Activated CD4-positive, CD25-positive, alpha-beta regulatory T cell treated with anti-CD3 and anti-CD28 coated beads, Interleukin-2, amount 50 U/mL, for 24 hours (primary cell): ENCODE results near the gene ALOX5AP.

ENCODE experiments used
- ATAC-seq, 2 donors: fragments of 150-1000 bp; cut with Tn5 transposase; one replicate each; pipeline ENCODE4 v1.10.0; 2021; ENCODE audit warnings: mild to moderate bottlenecking in 1 of 2, moderate library complexity in 1 of 2

Gene ALOX5AP

DNA sequence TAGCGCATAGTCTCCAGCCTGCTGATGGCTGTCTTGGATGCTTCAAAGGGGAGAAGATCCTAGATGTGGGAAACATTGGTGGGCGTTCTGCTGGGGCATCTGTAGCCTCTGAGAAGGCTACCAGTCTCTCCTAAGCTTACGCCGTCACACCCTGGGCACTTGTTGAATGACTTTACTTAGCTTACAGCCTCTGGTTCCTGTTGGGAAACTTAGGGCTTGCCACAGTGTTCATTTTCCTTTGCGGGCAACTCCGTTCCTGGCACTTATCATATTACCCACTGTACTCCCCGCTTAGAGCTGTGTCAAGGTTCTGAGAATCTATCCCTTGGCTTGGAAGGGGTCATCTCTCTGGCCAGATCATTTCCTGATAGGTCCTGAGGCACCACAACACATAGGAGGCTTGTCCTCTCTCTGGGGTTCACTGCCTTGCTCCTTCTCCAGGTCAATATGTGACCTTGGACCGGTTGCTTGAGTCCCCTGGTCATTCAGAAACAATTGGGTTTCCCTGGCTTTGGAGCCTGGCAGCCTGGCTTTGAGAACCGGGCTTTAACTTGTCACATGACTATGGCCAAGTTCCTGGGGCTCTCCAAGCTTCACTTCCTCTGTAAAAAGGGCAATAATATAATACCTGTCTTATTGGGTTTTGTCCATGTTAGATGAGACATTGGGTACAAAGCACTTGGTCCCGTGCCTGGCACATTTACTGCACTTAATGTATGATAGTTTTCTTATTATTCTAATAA, 20.5 kb upstream of the ALOX5AP start:
- no peak for ATAC-seq

DNA sequence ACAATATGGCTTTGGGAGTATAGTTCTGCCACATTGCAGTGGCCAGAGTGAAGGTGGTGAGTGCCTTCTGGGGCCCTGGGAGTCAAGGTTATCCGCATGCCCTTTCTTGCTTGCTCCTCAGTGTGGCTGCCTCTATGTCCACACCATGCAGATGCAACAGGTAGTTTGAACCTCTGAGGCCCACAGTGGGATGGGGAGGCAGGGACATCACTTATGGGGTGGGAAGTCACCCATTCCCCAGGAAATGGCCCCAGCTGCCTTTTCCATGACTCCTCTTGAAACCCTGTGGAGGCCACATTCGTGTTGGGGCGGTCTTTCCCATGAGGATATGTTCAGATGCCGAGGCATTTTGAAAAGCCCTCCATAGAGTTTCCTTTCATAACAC, 20.0 kb upstream of the ALOX5AP start:
- no peak for ATAC-seq

DNA sequence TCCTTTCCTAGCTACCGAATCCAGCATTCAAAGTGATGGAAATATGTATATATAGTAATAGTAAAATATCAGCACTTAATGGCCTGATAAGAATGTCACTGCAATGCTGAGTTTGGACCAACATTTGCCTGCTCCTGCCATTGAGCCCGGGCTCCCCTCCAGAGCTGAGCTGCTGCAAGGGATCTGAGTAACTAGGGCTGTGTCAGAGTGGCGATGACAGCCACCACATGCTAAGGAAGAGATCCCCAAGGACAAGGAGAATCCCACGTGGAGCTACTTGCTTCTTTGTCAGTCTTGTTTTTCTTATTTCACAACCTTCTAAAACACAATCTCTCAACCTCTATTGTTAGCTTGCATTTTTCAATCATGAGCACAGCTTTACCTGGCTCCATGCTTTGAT, 19.5 kb upstream of the ALOX5AP start:
- no peak for ATAC-seq

DNA sequence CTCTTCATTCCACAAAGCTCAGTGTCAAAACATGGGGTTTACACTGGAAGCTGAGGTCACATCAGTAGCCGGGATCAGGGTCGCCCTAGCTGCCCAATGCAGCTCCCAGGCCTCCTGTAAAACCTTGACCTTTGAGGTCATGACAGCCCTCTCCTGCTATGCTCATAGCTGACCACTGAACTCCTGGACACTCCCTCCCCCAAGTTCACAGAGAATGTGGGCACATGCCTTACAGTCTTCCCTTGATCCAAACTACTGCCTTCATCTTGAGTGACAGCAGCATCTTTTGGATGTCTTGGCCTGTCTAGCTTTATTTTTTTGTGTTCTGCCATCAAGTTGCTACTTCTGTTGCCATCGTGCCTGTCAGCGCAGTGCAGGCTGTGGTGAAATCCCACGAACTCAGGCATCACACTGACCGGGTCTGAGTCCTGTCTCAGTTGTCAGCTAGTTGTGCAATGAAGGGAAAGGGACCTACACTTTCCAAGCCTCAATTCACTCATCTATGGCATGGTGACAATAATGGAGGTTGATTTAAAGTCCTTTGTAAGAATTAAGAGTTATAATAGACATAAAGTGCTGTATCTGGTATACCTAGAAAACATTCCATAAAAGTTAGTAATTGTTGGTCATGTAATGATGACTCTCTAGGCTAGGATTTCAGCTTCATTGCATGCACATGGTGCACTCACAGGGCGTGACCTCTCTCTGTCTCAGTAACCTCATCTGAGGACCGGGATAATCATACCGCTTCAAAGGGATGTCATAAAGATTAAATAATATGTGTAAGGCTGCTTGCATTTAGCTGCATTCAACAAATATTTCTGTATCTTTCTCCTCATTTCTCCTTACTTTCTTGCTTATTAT, 16.4 kb upstream of the ALOX5AP start:
- no peak for ATAC-seq

DNA sequence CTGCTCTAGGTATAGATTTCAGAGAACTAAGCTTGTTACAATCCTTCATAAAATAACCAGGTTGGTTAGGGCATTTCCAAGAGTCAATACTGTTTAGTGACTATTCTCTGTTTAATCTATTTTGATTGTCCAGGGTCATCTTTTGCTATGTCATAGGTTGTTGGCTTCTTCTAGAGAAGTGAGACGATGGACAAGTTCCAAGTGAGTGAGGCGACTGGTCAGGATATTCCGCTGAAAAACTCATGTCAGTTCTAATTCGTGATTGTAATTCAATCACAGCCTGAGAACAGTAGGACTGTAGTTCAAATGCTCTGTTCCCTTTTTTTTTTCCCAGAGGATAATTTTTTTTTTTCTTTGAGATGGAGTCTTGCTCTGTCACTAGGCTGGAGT, 15.8 kb upstream of the ALOX5AP start:
- no peak for ATAC-seq

DNA sequence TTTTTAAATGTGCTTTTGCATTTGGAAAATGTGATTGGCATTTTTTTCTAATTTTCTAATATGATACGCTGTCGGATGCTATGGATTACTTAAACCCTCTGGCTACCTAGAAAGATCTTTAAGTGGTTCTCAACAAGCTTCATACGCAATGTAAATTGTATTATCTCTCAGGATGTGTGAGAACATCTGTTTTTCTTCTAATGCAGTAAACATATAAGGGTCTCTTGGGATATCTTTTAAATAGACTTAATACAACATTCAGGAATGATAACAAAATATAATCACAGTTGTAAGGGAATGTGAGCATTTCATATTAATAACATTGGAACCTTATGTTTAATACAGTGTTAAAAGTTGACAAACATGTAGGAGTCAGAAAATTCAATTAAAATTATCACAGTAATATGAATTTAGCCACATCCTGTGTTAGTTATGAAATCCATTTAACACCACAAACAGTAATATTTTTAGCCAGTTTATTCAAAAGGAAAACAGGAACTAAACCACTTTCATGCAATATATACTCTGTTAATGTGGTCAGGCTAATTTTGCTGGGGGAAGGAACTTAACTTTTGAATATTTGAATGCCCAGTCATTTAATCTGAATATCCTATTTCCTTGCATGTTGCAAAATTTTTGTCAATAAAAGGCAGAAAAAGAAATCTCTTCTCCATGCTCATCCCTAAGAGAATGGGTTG, 15.0 kb upstream of the ALOX5AP start:
- no peak for ATAC-seq

DNA sequence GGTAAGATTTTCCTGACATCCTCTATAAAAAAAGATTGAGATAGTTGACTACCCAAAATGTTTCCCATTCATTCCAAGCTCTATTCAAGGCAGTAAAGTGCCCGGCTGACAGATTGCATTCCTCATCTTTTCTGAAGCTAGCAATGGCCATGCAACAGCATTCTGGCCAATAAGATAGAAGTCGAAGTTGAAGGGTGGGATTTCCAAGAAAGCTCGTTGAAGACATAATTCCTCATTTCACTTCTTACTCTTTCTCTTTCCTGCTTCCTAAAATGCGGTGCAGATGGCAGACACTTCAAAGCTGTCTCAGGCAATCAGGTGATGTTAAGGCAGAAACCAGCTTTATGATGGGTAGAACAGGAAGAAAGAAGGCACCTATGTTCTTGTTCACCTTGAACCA, 13.4 kb upstream of the ALOX5AP start:
- no peak for ATAC-seq

DNA sequence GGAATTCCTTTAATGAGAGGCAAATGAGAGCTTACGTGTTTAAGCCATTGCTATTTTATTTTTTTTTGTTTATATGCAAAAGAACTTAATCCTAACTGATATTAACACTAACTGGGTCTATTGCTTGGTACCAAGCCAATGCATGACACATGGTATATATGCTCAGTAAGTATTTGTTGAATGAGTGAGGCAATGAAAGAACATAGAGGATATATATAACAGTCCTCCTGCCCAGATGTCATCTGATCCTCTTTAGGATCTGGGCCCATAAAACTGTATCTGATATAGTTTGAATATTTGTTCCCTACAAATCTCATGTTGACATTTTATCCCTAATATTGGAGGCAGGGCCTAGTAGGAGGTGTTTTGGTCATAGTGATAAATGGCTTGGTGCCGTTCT, 13.0 kb upstream of the ALOX5AP start:
- no peak for ATAC-seq

DNA sequence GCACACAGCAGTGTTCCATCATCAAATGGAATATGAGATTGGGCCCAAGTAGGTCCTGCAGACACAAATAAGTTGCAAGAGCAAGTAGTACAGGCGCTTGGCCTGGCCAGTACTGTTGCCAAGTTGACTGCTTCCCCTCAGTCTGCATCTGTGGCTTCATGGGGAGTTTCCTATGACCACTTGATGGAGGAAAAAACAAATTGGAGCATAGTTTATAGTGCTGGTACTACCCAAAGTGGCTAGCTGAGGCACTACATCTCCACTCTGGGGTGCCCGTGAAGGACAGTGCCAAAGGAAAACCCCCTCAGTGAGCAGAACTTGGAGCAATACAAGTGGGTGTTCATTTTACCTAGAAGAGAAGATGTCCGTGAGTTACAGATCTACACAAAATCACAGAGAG, 10.6 kb upstream of the ALOX5AP start:
- ATAC-seq: no peak

DNA sequence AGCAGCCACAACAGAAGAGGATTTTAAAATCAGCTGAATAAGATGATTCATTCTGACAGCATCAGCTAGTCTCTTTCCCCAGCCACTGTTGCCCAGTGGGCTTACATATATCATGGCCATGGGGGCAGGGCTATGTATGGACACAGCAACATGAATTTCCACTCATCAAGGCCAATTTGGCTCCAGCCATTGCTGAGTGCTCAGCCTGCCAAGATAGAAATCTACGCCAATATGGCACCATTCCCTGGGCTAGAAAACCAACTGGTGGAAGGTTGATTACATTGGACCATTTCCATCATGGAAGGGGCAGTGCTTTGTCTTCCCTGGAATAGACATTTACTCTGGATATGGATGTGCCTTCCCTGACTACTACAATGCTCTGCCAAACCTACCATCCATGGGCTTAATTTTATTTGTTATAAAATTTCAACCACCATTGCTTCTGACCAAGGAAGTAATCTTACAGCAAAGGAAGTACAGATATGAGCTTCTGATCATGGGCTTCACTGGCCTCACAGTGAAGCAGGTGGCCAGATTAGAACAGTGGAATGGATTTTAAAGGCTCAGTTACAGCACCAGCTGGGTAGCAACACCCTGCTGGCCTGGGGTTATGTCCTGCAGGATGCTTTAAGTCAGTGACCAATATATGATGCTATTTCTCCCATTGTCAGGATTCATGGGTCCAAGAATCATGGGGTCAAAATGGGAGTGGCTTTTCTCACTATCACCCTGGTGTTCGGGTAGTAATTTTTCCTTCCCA, 9.8 kb upstream of the ALOX5AP start:
- ATAC-seq: no peak

DNA sequence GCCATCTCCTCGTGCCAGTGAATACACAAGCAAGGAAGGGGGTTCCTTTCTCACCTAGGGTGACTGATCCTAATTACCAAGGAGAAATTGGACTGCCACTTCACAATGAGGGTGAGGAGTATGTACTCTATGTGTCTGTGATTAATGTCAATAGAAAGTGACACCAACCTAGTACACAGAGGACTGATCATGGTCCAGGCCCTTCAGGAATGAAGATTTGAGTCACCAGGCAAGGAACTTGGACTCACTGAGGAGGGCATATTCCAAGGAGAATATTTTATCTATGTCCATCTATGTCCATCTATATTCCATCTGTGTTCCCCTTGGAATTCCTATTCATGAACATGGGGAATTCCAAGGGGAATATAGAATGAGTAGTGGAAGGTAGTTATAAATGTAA, 9.2 kb upstream of the ALOX5AP start:
- ATAC-seq: no peak

DNA sequence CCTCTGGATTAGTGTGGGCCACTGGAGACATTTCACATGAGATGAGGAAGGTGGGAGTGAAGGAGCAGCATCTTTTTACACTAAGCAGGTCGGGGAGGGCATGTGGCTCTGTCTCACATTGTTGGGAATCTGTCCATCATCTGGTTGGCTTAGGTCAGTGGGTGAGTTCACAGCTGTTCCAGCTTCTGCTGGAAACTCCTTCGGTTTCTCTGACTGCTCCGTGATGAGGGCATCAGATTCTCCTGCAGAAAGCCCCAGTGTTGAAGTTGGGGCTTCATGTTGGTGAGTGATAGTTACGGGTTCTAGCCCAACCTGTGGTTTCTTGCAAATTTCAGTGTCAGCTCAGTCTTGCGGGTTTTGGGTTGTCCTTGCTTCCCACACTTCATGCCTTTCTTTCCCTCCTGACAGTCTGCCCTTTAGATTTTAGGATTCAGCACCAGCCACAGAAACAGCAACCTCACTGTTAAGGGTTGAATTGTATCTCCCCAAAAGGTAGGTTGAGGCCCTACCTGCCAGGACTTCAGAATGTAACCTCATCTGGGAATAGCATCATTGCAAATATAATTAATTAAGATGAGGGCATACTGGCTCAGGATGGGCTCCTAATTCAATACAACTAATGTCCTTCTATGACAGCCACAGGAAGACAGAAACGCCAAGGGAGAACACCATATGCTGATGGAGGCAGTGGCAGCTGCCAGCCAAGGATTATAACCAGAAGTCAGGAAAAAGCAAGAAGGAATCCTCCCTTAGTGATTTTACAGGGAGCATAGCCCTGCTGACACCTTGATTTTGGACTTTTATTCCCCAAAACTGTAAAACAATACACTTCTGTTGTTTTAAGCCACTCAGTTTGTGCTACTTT, 7.6 kb upstream of the ALOX5AP start:
- ATAC-seq: no peak

DNA sequence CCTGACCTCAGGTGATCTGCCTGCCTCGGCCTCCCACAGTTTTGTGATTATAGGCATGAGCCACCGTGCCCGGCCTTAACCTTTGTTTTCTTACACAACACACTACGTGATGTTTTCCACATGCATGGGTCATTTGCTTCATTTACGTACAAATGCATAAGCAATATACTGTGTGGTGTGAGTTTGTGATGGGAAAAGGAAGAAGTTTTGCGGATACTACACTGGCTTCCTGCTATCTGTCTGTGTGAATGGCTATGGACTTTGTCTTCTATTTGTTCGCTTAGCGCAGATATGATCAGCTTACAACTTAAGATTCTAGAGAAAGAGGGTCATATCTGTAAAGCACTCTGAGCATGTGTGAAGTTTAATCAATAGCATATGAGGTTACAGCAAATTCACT, 5.5 kb upstream of the ALOX5AP start:
- ATAC-seq: no peak

DNA sequence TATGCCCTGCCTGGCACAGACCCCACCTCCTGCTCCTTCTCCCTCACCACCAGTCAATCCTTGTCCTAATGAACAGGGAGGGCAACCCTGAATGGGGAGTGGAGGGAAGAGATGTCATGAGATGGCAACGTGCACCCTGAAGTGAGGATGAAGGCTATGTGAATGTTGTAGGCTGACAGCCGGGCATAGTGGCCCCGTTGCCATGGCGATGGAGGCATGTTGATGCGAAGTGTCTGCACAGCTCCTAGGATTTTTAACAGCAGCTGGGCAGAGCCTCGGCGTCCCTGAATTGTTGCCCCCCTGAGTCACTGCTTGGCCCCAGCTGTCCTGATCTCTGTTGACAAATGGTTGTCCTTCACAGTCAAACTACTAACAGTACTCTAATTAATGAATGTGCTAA, 4.8 kb upstream of the ALOX5AP start:
- ATAC-seq: no peak

DNA sequence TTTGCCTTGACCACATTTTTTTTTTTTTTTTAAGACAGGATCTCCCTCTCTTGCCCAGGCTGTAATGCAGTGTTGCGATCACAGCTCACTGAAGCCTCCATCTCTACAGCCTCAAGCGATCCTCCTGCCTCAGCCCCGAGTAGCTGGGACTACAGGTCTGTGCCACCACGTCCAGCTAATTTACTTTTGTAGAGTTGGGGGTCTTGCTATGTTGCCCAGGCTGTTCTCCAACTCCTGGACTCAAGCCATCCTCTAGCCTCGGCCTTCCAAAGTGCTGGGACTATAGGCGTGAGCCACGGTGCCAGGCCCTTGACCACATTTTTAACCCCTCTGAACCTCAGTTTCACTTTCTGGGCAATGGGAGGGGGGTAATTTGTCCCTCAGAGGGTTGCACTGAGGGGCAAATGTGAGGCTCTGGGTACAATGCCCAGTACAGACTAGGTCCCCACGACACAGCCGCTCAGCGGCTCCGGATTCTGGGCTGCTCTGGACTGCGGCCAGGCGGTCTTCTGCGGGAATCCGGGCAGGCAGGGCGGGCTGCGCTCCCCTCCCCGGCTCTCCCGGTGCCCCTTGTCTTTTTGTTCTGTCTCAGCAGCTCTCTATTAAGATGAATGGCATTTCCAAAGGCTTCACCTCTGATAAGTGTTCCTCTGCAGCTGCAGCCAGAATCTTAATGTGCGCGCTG, 3.8 kb upstream of the ALOX5AP start:
- ATAC-seq: no peak

DNA sequence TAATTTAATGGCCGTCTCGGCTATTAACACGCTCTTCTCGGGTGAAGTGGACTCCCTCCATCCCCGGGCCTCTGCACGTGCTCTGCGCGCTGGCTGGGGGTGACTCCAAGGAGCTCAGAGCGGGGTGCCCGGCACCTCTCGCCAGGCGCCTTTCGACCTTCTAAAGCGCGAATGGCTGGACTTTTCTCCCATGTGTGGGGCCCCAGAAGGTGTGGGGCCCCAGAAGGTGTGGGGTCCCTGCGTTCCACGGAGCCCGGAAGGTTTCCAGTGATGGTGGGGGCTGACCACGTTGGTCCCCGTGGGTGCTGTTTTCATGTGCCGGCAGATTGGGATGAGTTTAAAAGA, 3.3 kb upstream of the ALOX5AP start:
- no peak for ATAC-seq

DNA sequence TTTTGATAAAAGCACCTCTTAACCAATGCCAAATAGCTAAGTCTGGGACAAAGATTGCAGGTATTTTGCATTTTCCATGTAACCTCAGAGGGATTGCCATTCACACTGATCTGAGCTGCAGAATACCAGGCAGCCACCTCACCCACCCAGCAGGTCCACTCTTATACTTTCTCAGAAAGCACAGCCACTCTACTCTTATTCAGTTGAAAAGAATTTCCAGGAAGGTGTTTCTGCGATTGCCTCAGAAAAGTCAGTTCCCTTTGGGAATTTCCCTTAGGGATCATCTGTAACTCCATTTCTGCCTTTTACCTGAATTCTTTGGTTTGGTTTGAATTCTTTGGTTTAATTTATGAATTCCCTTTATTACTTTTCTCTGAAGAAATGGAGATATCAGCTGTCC, 904 bp upstream of the ALOX5AP start:
- no peak for ATAC-seq

DNA sequence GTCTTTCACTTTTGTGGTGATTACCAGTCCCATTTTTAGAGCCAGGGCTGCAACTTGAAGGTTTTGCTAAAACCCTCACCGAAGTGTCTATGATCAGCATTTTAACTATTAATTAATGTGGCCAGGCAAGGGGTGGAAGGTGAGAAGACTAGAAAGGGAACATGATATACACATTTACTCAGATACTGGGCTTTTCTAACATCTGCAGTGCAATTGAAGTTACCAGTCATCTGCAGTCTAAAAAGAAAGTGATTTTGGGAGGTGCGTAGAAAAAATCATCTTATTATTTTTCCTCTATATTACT, 481 bp downstream of the ALOX5AP start:
- ATAC-seq: no peak

DNA sequence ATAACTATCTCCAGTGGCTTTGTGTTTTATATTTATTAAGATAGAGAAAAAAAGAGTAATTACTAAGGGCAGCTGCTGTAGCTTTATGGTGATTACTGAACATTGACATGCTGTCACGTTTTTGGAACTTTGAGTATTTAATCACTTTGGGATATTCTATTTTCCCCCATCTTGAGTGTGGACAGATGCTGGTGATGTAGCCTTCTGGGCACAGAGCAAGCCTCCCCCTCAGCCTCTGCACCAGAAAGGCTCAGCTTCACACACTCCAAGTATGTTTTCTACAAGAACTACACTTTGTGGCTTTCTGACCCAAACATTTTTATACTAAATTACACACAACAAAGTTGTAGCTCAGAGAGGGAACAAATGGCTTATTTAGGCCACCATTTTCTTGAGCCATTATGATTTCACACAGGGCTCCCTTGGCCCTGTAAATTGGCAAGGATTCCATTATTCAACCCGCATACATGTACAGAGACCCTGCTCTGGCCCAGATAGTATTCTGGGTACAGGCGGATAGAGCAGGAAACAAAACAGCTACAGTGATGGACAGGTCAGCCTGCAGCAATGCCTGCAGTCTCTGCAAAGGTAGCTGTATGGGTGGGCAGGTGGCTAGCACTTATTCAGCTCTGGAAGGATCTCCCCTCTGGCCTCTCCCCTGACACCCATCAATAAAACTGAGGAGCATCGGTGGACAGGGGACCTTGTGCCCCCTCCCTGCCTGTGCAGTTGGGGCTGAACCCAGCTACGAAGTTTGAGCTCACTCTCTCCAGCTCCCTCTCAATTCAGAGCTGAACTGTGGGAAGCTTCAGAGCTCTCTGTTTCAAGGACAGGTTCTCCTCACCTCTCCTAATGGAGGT, 1.3 kb downstream of the ALOX5AP start:
- no peak for ATAC-seq

DNA sequence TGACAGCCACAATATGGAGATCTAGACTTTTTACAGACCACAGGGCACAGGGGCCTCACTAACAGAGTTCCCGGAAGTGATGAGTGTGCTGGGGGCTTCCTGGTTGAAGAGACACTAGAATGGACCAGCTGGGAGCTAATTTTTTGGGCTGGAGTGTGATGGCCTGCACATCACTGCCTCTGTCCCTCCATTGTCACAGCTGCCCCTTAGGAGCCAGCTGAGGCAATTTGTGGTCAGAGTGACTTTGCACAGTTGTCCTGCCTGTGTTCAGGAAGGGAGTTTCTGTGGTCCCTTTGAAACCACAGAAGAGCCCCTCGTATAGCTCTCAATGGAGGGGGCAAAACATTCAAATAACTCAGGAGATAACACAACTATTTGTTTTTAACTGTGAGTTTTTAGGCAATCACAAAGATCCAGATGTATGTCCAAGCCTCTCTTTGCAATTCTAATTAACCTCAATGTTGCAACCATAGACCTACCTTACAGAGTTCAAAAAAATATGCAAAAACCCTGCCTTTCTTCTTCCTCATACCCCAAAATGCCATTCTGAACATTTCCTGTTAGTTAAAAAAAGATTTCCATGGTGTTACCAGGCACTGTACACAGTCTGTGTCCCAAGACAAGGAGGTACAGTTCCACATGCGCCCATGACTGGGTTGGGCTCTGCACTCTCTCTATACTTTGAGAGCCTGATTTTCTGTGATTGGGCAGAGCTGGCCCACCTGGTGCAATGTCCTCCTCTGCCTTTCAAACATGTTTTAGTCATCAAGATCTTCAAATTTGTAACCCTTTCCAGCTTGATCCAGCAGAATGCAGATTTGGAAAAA, 2.4 kb downstream of the ALOX5AP start:
- ATAC-seq: no peak
